CD14-positive monocyte (primary cell): Measurements from ENCODE around the gene GOLM1. TPM values are rescaled to one million over a fixed set of nuclear protein-coding genes. Genes with fewer than 3 reads are reported as not detected.

Experiments
- DNase-seq, 3 donors: peaks; one replicate each; pipeline ENCODE4 v3.0.0-alpha.2; 2011 to 2022
- H2AFZ ChIP-seq: 2 replicates; pipeline ENCODE4 v1.6.0; 2012; ENCODE audit warnings: mild to moderate bottlenecking, low read depth, low read length, inconsistent platforms; ENCODE audit not compliant: insufficient read depth, poor library complexity, severe bottlenecking
- H3K27ac ChIP-seq, 2 donors: 1 replicate in 1 of 2; 2 replicates in 1 of 2; pipeline ENCODE4 v1.5.1; 2012 to 2013; ENCODE audit warnings: low read length in 2 of 2, control low read depth in 1 of 2, inconsistent platforms in 1 of 2, low read depth in 1 of 2, mild to moderate bottlenecking in 1 of 2
- H3K27me3 ChIP-seq, 2 donors: one replicate each; pipeline versions ENCODE4 v1.6.0 to v1.6.1; 2011 to 2013; ENCODE audit warnings: low read length in 2 of 2; ENCODE audit not compliant: control insufficient read depth in 2 of 2, insufficient read depth in 2 of 2
- H3K36me3 ChIP-seq, 2 donors: replicated peaks in 1 of 2; 1 replicate in 1 of 2; 2 replicates in 1 of 2; pipeline versions ENCODE4 v1.5.1 to v1.6.1; 2012 to 2013; ENCODE audit warnings: low read length in 2 of 2, control low read depth in 1 of 2, inconsistent platforms in 1 of 2, mild to moderate bottlenecking in 1 of 2; ENCODE audit not compliant: insufficient read depth in 2 of 2, control insufficient read depth in 1 of 2
- H3K4me1 ChIP-seq, 2 donors: 1 replicate in 1 of 2; 2 replicates in 1 of 2; pipeline versions ENCODE4 v1.5.1 to v1.6.1; 2012 to 2013; ENCODE audit warnings: low read length in 2 of 2, control low read depth in 1 of 2, inconsistent platforms in 1 of 2, mild to moderate bottlenecking in 1 of 2, moderate library complexity in 1 of 2; ENCODE audit not compliant: insufficient read depth in 2 of 2, control insufficient read depth in 1 of 2
- H3K4me2 ChIP-seq: replicated peaks from 2 replicates; pipeline ENCODE3; 2012; ENCODE audit warnings: low read length, moderate library complexity, mild to moderate bottlenecking; ENCODE audit not compliant: poor library complexity, severe bottlenecking; ENCODE audit errors: extremely low read depth
- H3K4me3 ChIP-seq, 3 experiments: fragments of 200-600 bp in 1 of 3; sonication (generic) in 1 of 3; replicated peaks in 1 of 3; 1 replicate in 2 of 3; 2 replicates in 1 of 3; pipeline ENCODE4 v1.5.1; 2011 to 2013; ENCODE audit warnings: low read length in 3 of 3, mild to moderate bottlenecking in 3 of 3, control low read depth in 2 of 3, low read depth in 2 of 3, inconsistent platforms in 1 of 3, moderate library complexity in 1 of 3
- H3K79me2 ChIP-seq: 2 replicates; pipeline ENCODE4 v1.6.0; 2012; ENCODE audit warnings: mild to moderate bottlenecking, control low read depth, inconsistent platforms, low read length, moderate library complexity; ENCODE audit not compliant: insufficient read depth
- H3K9ac ChIP-seq: 2 replicates; pipeline ENCODE4 v1.6.0; 2017; ENCODE audit warnings: low read length, mild to moderate bottlenecking; ENCODE audit not compliant: insufficient read depth, poor library complexity, severe bottlenecking
- H3K9me3 ChIP-seq, 2 donors: replicated peaks in 1 of 2; 1 replicate in 1 of 2; 2 replicates in 1 of 2; pipeline versions ENCODE4 v1.5.1 to v1.6.1; 2012 to 2013; ENCODE audit warnings: low read length in 2 of 2, control low read depth in 1 of 2; ENCODE audit not compliant: control insufficient read depth in 1 of 2, insufficient read depth in 1 of 2
- H4K20me1 ChIP-seq: 2 replicates; pipeline ENCODE4 v1.6.0; 2012; ENCODE audit warnings: mild to moderate bottlenecking, low read length, control low read depth, moderate library complexity; ENCODE audit not compliant: insufficient read depth
- H3K27ac Mint-ChIP-seq, 7 donors: one replicate each; pipeline ENCODE4 v1.8.0; 2020; ENCODE audit warnings: mild to moderate bottlenecking in 7 of 7, mixed read lengths in 7 of 7, moderate library complexity in 6 of 7, inconsistent platforms in 2 of 7
- H3K27me3 Mint-ChIP-seq, 3 donors: one replicate each; pipeline ENCODE4 v1.8.0; 2021 to 2022; ENCODE audit warnings: low read depth in 3 of 3, mild to moderate bottlenecking in 3 of 3, mixed read lengths in 3 of 3, moderate library complexity in 3 of 3, inconsistent platforms in 1 of 3
- H3K36me3 Mint-ChIP-seq, 2 donors: one replicate each; pipeline ENCODE4 v1.8.0; 2020; ENCODE audit warnings: mixed read lengths in 2 of 2, inconsistent platforms in 1 of 2, mild to moderate bottlenecking in 1 of 2
- H3K4me1 Mint-ChIP-seq: one replicate; pipeline ENCODE4 v1.8.0; 2020; ENCODE audit warnings: mild to moderate bottlenecking, mixed read lengths
- H3K4me3 Mint-ChIP-seq, 2 donors: one replicate each; pipeline ENCODE4 v1.8.0; 2020; ENCODE audit warnings: mild to moderate bottlenecking in 2 of 2, mixed read lengths in 2 of 2, moderate library complexity in 1 of 2
- H3K9me3 Mint-ChIP-seq, 7 donors: one replicate each; pipeline ENCODE4 v1.8.0; 2020 to 2022; ENCODE audit warnings: mixed read lengths in 7 of 7, mild to moderate bottlenecking in 6 of 7, moderate library complexity in 6 of 7, inconsistent platforms in 2 of 7
- WGBS: methylation state at CpG from one replicate; pipeline ENCODE4 v1.1.5; 2013; ENCODE audit warnings: missing lambda C conversion rate; ENCODE audit not compliant: insufficient coverage; 5-methylcytosine and 5-hydroxymethylcytosine counted together
- intact Hi-C, 2 donors: fragments of 100-400 bp; cut with micrococcal nuclease; formaldehyde crosslinking; loops; one replicate each; pipeline versions ENCODE4 v1.15.0 to v1.15.1; 2023
- polyA plus RNA-seq, 3 donors: library from polyadenylated mRNA; depleted of rRNA in 1 of 3; unstranded in 2 of 3; stranded (reverse) in 1 of 3; fragments of 300-500 nt in 2 of 3; fragments of >200 nt in 1 of 3; fragmentation: Illumina TruSeq in 2 of 3; gene quantifications; 1 replicate in 2 of 3; 2 replicates in 1 of 3; pipeline ENCODE4 v1.2.3, GENCODE V29; 2012 to 2021
- TF ChIP-seq, protein P1 (sequence below): fragments of 200-600 bp; IDR thresholded peaks from one replicate; pipeline ENCODE4 v1.8.0; 2022; ENCODE audit warnings: antibody characterized with exemption, mild to moderate bottlenecking

Gene GOLM1
- polyA plus RNA-seq, 3 donors = 10.4 to 27.5 (median 12.9) TPM

DNA sequence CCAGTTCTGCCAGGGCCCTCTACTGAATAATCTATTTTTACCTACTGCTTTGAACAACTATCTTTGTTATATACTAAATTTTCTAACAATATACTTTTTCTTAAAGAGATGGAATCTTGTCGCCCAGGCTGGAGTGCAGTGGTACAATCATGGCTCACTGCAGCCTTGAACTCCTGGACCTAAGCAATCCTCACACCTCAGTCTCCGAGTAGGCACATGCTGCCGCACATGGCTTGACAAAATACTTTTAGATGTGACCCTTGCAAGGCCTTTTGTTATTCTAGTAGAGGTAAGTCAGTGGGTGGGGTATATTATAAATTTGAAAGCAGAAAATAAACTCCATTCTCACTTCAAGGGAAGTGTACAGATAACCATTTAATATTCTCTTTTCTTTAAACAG lies 7.9 kb downstream of the GOLM1 start:
- Histone ChIP-seq H3K36me3 (no peaks in the 10 kb centered on the region), H3K4me3 (no peak overlapping the region), H3K9ac (no peak overlapping the region), H3K79me2 (peaks cover 5% of the 10 kb centered on the region), H2AFZ (no peak overlapping the region), H3K27me3 (peaks cover 0 to 1% of the 10 kb centered on the region in 2 donors), H4K20me1 (no peaks in the 10 kb centered on the region), H3K4me2 (no peak overlapping the region), H3K9me3 (peaks cover 0 to 12% of the 10 kb centered on the region in 2 donors), H3K4me1 (peaks cover 23 to 24% of the 10 kb centered on the region in 2 donors), H3K27ac (no peak overlapping the region)
- Mint-ChIP-seq H3K4me3 (no peak overlapping the region), H3K36me3 (peaks cover 0 to 2% of the 10 kb centered on the region in 2 donors), H3K27ac (no peak overlapping the region), H3K27me3 (peaks cover 2 to 4% (median 2%) of the 10 kb centered on the region in 3 donors), H3K9me3 (peaks cover 4 to 29% (median 15%) of the 10 kb centered on the region in 7 donors), H3K4me1 (peaks cover 19% of the 10 kb centered on the region)
- intact Hi-C loops = no loop called here
- TF ChIP-seq, protein P1, sequence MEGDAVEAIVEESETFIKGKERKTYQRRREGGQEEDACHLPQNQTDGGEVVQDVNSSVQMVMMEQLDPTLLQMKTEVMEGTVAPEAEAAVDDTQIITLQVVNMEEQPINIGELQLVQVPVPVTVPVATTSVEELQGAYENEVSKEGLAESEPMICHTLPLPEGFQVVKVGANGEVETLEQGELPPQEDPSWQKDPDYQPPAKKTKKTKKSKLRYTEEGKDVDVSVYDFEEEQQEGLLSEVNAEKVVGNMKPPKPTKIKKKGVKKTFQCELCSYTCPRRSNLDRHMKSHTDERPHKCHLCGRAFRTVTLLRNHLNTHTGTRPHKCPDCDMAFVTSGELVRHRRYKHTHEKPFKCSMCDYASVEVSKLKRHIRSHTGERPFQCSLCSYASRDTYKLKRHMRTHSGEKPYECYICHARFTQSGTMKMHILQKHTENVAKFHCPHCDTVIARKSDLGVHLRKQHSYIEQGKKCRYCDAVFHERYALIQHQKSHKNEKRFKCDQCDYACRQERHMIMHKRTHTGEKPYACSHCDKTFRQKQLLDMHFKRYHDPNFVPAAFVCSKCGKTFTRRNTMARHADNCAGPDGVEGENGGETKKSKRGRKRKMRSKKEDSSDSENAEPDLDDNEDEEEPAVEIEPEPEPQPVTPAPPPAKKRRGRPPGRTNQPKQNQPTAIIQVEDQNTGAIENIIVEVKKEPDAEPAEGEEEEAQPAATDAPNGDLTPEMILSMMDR = no peak
- no peak for DNase-seq
- no CpG with 5 or more reads among the region's 3 CpGs for WGBS

DNA sequence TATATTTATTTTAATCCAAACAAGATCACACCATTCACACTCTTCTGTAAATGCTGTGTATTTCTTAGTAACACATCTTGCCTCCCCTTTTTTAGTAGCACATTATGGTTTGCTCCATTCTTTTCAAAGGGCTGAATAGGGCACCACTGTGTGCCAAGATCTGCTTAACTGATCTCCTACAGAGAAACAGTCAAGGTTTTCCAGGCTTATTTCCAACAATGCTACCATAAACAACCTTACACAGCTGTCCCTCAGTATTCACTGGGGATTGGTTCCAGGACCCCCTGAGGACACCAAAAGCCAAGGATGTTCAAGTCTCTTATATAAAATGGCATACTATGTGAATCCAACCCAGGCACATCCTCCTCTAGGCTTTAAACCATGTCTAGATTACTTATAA lies 16.5 kb downstream of the GOLM1 start:
- no peak overlapping the region for H3K4me3 Mint-ChIP-seq
- H3K27ac Mint-ChIP-seq = no peak overlapping the region
- TF ChIP-seq, protein P1 = no peak
- Histone ChIP-seq H2AFZ (no peak overlapping the region), H3K4me2 (no peak overlapping the region), H3K27ac (no peak overlapping the region), H3K9me3 (no peaks in the 10 kb centered on the region), H3K36me3 (peaks cover 5 to 12% of the 10 kb centered on the region in 2 donors), H3K79me2 (no peaks in the 10 kb centered on the region), H3K9ac (no peak overlapping the region), H3K27me3 (no peaks in the 10 kb centered on the region), H3K4me3 (no peak overlapping the region), H3K4me1 (no peaks in the 10 kb centered on the region), H4K20me1 (no peaks in the 10 kb centered on the region)
- peaks cover 0 to 4% (median 3%) of the 10 kb centered on the region in 3 donors for H3K27me3 Mint-ChIP-seq
- no peak for DNase-seq
- no peaks in the 10 kb centered on the region for H3K4me1 Mint-ChIP-seq
- intact Hi-C loops = no loop called here
- peaks cover 0 to 5% (median under 1%) of the 10 kb centered on the region in 7 donors for H3K9me3 Mint-ChIP-seq
- H3K36me3 Mint-ChIP-seq = peaks cover 14 to 15% of the 10 kb centered on the region in 2 donors
